Astrocyte (in vitro differentiated cells and primary cell): ENCODE data around the gene NOC2L. TPM values are rescaled to one million over a fixed set of nuclear protein-coding genes. Genes with fewer than 3 reads are reported as not detected.

Experiments
- DNase-seq: peaks from one replicate; pipeline ENCODE4 v3.0.0-alpha.2; 2010; ENCODE audit warnings: low read depth
- FAIRE-seq: peaks from 2 replicates; lab custom pipeline; 2011; peaks lifted over from hg19 to GRCh38; lab: Jason Lieb, UNC
- H2AFZ ChIP-seq: 2 replicates; pipeline ENCODE4 v1.6.0; 2012; ENCODE audit warnings: low read depth, low read length, inconsistent platforms
- H3K27ac ChIP-seq: 2 replicates; pipeline ENCODE4 v1.5.1; 2011; ENCODE audit warnings: low read depth, low read length, inconsistent platforms
- H3K27me3 ChIP-seq: 2 replicates; pipeline ENCODE4 v1.6.0; 2011; ENCODE audit warnings: low read length, inconsistent platforms; ENCODE audit not compliant: insufficient read depth
- H3K36me3 ChIP-seq: 2 replicates; pipeline ENCODE4 v1.5.1; 2011; ENCODE audit warnings: low read length, inconsistent platforms; ENCODE audit not compliant: insufficient read depth
- H3K4me1 ChIP-seq: 2 replicates; pipeline ENCODE4 v1.5.1; 2011; ENCODE audit warnings: low read length, inconsistent platforms; ENCODE audit not compliant: insufficient read depth
- H3K4me2 ChIP-seq: 2 replicates; pipeline ENCODE4 v1.6.0; 2012; ENCODE audit warnings: low read length, inconsistent platforms
- H3K4me3 ChIP-seq: 2 replicates; pipeline ENCODE4 v1.5.1; 2011; ENCODE audit warnings: low read depth, mild to moderate bottlenecking, low read length, inconsistent platforms; ENCODE audit not compliant: insufficient read depth
- H3K79me2 ChIP-seq: 2 replicates; pipeline ENCODE4 v1.6.0; 2012; ENCODE audit warnings: mild to moderate bottlenecking, low read length, inconsistent platforms; ENCODE audit not compliant: insufficient read depth
- H3K9ac ChIP-seq: 2 replicates; pipeline ENCODE4 v1.6.0; 2012; ENCODE audit warnings: mild to moderate bottlenecking, low read length, inconsistent platforms
- H3K9me3 ChIP-seq: 2 replicates; pipeline ENCODE4 v1.5.1; 2012; ENCODE audit warnings: low read depth, mild to moderate bottlenecking, low read length, inconsistent platforms; ENCODE audit not compliant: insufficient read depth
- H4K20me1 ChIP-seq: 2 replicates; pipeline ENCODE4 v1.6.0; 2012; ENCODE audit warnings: low read length, inconsistent platforms; ENCODE audit not compliant: insufficient read depth
- H3K27ac Mint-ChIP-seq: one replicate; pipeline ENCODE4 v1.8.0; 2021; ENCODE audit warnings: mild to moderate bottlenecking, mixed read lengths; ENCODE audit not compliant: unreplicated experiment
- H3K27me3 Mint-ChIP-seq: one replicate; pipeline ENCODE4 v1.8.0; 2021; ENCODE audit warnings: low read depth, mixed read lengths; ENCODE audit not compliant: unreplicated experiment
- H3K36me3 Mint-ChIP-seq: one replicate; pipeline ENCODE4 v1.8.0; 2021; ENCODE audit warnings: low read depth, mixed read lengths; ENCODE audit not compliant: unreplicated experiment
- H3K4me1 Mint-ChIP-seq: one replicate; pipeline ENCODE4 v1.8.0; 2021; ENCODE audit warnings: low read depth, mixed read lengths; ENCODE audit not compliant: unreplicated experiment
- H3K4me3 Mint-ChIP-seq: one replicate; pipeline ENCODE4 v1.8.0; 2021; ENCODE audit warnings: mild to moderate bottlenecking, moderate library complexity, mixed read lengths; ENCODE audit not compliant: unreplicated experiment
- H3K9me3 Mint-ChIP-seq: one replicate; pipeline ENCODE4 v1.8.0; 2021; ENCODE audit warnings: mild to moderate bottlenecking, mixed read lengths; ENCODE audit not compliant: unreplicated experiment
- CTCF ChIP-seq: IDR thresholded peaks from 2 replicates; pipeline ENCODE4 v1.5.1; 2011; ENCODE audit warnings: low read depth, mild to moderate bottlenecking, inconsistent platforms, low read length, moderate library complexity; ENCODE audit not compliant: insufficient read depth
- EZH2 ChIP-seq: IDR thresholded peaks from 2 replicates; pipeline ENCODE4 v1.6.1; 2012; ENCODE audit warnings: mild to moderate bottlenecking, low read length, inconsistent platforms; ENCODE audit not compliant: insufficient read depth
- total RNA-seq: library from RNA; stranded (reverse); gene quantifications from 2 replicates; pipeline ENCODE4 v1.2.1, GENCODE V29; 2021

NOC2L gene
- total RNA-seq, 1 donor from 2014 or later = 91.4 TPM

GRCh38 chr1:927748-928147 lies 31.3 kb downstream of the NOC2L start:
- H3K27ac Mint-ChIP-seq = no peak overlapping the region
- peaks cover 14% of the 10 kb centered on the region for H3K4me1 ChIP-seq
- peaks cover 45% of the 10 kb centered on the region for H4K20me1 ChIP-seq
- no peaks in the 10 kb centered on the region for H3K36me3 ChIP-seq
- H3K36me3 Mint-ChIP-seq = peaks cover 2% of the 10 kb centered on the region
- H3K4me1 Mint-ChIP-seq = peaks cover 5% of the 10 kb centered on the region
- no peaks in the 10 kb centered on the region for H3K79me2 ChIP-seq
- no peak overlapping the region for H3K27ac ChIP-seq
- H3K4me3 ChIP-seq = no peak overlapping the region
- H3K27me3 ChIP-seq = peaks cover 13% of the 10 kb centered on the region
- H3K4me2 ChIP-seq = no peak overlapping the region
- H3K4me3 Mint-ChIP-seq = no peak overlapping the region
- no peak overlapping the region for H3K9ac ChIP-seq
- peaks cover 2% of the 10 kb centered on the region for H3K9me3 Mint-ChIP-seq
- H3K9me3 ChIP-seq = no peaks in the 10 kb centered on the region
- DNase-seq (no peak), FAIRE-seq (no peak)
- no peak overlapping the region for H2AFZ ChIP-seq
- TF ChIP-seq CTCF (no peak), EZH2 (no peak)
- H3K27me3 Mint-ChIP-seq = peaks cover 50% of the 10 kb centered on the region

- Histone ChIP-seq H3K27ac (no peak overlapping the region), H3K9me3 (no peaks in the 10 kb centered on the region), H3K4me3 (no peak overlapping the region), H3K4me1 (peaks cover 14% of the 10 kb centered on the region), H3K9ac (no peak overlapping the region), H4K20me1 (peaks cover 45% of the 10 kb centered on the region), H2AFZ (no peak overlapping the region), H3K4me2 (no peak overlapping the region), H3K27me3 (peaks cover 13% of the 10 kb centered on the region), H3K36me3 (no peaks in the 10 kb centered on the region), H3K79me2 (no peaks in the 10 kb centered on the region)
- Mint-ChIP-seq H3K4me3 (no peak overlapping the region), H3K36me3 (peaks cover 2% of the 10 kb centered on the region), H3K27me3 (peaks cover 52% of the 10 kb centered on the region), H3K4me1 (peaks cover 5% of the 10 kb centered on the region), H3K27ac (no peak overlapping the region), H3K9me3 (peaks cover 2% of the 10 kb centered on the region)
- TF ChIP-seq EZH2 = no peak
- TF ChIP-seq CTCF = no peak
- FAIRE-seq (no peak), DNase-seq (no peak)
These were observed 31.8 kb downstream of the NOC2L start for GRCh38 chr1:927234-927633.

DNA sequence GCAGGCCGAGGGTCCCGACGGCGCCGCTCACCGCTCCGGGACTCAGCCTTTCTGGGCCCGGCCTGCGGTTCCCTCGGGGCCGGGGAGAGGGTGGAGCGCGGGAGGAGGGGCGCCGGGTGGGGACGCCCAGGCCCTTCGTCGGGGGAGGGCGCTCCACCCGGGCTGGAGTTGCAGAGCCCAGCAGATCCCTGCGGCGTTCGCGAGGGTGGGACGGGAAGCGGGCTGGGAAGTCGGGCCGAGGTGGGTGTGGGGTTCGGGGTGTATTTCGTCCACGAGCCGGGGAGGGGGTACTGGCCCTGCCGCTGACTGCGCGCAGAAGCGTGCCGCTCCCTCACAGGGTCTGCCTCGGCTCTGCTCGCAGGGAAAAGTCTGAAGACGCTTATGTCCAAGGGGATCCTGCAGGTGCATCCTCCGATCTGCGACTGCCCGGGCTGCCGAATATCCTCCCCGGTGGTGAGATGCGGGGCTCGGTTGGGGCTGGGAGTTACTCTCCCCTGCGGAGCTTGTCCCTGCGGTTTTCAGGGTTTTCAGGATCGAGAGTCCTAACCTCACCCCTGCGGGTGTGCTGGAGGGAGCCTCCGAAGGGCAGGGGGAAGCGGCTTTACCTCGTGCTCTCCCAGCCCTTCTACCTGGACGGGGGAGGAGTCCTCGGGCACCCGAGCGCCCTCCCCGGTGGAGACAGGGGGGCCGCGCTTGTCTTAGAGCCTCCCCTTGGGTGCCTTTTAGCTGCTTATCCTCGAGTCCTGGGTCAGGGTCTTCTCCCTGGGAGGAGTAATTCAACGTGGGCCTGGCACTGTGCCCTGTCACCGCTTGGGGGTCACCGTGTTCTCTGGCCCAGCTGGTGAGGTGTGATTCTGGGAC lies 33.3 kb downstream of the NOC2L start:
- H3K4me1 ChIP-seq = peaks cover 17% of the 10 kb centered on the region
- FAIRE-seq (no peak), DNase-seq (peak; percentile 49)
- peak overlapping the region; percentile 51 for H3K4me3 ChIP-seq
- peaks cover 37% of the 10 kb centered on the region for H4K20me1 ChIP-seq
- Mint-ChIP-seq H3K4me1 (peaks cover under 1% of the 10 kb centered on the region), H3K27me3 (peaks cover 50% of the 10 kb centered on the region), H3K9me3 (no peaks in the 10 kb centered on the region), H3K27ac (no peak overlapping the region), H3K36me3 (peaks cover 2% of the 10 kb centered on the region), H3K4me3 (peak overlapping the region; percentile 73)
- H3K9ac ChIP-seq = no peak overlapping the region
- peaks cover 13% of the 10 kb centered on the region for H3K27me3 ChIP-seq
- no peaks in the 10 kb centered on the region for H3K9me3 ChIP-seq
- no peaks in the 10 kb centered on the region for H3K36me3 ChIP-seq
- no peak overlapping the region for H2AFZ ChIP-seq
- TF ChIP-seq CTCF (no peak), EZH2 (peak; percentile 37)
- H3K79me2 ChIP-seq = no peaks in the 10 kb centered on the region
- no peak overlapping the region for H3K27ac ChIP-seq
- H3K4me2 ChIP-seq = peak overlapping the region; percentile 85
